SK-N-SH treated with all-trans-retinoic acid at 6 μM for 48 hours (cell line): Measurements from ENCODE around the gene ZNF534.

Experiments used
- ARNTL ChIP-seq: fragments of 450-650 bp; formaldehyde crosslinking; IDR thresholded peaks from 2 replicates; pipeline ENCODE4 v1.5.0; 2020; ENCODE audit warnings: low read depth, mild to moderate bottlenecking, moderate library complexity, borderline replicate concordance
- BACH2 ChIP-seq: fragments of 250-450 bp; sonication (Bioruptor Pico); IDR thresholded peaks from 2 replicates; pipeline ENCODE4 v1.9.0; 2021; ENCODE audit warnings: mild to moderate bottlenecking, borderline replicate concordance
- OSR1 ChIP-seq: fragments of 250-450 bp; sonication (Bioruptor Pico); IDR thresholded peaks from 2 replicates; pipeline ENCODE4 v1.8.0; 2022; ENCODE audit warnings: moderate library complexity, mild to moderate bottlenecking, inconsistent platforms
- TCF4 ChIP-seq: fragments of 250-450 bp; sonication (Bioruptor Pico); IDR thresholded peaks from 2 replicates; pipeline ENCODE4 v1.8.0; 2021; ENCODE audit warnings: mild to moderate bottlenecking, moderate library complexity, borderline replicate concordance
- ZC3H10 ChIP-seq: fragments of 250-450 bp; sonication (Bioruptor Pico); IDR thresholded peaks from 2 replicates; pipeline ENCODE4 v1.5.1; 2021; ENCODE audit warnings: mild to moderate bottlenecking, moderate library complexity
- ZFP3 ChIP-seq: fragments of 250-450 bp; sonication (Bioruptor Pico); IDR thresholded peaks from 2 replicates; pipeline ENCODE4 v1.5.0; 2020; ENCODE audit warnings: mild to moderate bottlenecking, moderate library complexity
- TF ChIP-seq, protein P1 (sequence below): fragments of 250-450 bp; sonication (Bioruptor Pico); IDR thresholded peaks from 2 replicates; pipeline ENCODE4 v1.8.0; 2020; ENCODE audit warnings: mild to moderate bottlenecking, moderate library complexity, borderline replicate concordance

DNA sequence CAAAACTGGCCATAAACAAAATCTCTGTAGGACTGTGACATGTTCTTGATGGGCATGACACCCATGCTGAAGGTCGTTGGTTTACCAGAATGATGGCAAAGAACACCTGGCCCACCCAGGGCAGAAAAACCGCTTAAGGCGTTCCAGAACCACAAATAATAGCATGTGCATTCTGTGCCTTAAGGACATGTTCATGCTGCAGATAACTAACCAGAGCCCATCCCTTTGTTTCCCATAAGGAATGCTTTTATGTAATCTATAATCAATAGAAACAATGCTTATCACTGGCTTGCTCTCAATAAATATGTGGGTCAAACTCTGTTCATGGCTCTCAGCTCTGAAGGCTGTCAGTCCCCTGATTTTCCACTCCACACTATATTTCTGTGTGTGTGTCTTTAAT, 13.2 kb downstream of the ZNF534 start:
- TF ChIP-seq OSR1 (no peak), TCF4 (CRISPR knock-in tag) (no peak), ZFP3 (no peak), ZC3H10 (CRISPR knock-in tag) (no peak), BACH2 (CRISPR knock-in tag) (no peak), ARNTL (no peak)
- TF ChIP-seq, protein P1, sequence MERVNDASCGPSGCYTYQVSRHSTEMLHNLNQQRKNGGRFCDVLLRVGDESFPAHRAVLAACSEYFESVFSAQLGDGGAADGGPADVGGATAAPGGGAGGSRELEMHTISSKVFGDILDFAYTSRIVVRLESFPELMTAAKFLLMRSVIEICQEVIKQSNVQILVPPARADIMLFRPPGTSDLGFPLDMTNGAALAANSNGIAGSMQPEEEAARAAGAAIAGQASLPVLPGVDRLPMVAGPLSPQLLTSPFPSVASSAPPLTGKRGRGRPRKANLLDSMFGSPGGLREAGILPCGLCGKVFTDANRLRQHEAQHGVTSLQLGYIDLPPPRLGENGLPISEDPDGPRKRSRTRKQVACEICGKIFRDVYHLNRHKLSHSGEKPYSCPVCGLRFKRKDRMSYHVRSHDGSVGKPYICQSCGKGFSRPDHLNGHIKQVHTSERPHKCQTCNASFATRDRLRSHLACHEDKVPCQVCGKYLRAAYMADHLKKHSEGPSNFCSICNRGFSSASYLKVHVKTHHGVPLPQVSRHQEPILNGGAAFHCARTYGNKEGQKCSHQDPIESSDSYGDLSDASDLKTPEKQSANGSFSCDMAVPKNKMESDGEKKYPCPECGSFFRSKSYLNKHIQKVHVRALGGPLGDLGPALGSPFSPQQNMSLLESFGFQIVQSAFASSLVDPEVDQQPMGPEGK, result no peak
